ENCODE measurements around the gene FHL3.

- TF ChIP-seq CTCF (IDR thresholded peaks at IDR 0.05) (no peak), POLR2A (IDR thresholded peaks at IDR 0.05) (no peak)
Observed at GRCh38 chr1:37954316-37954971, 50.9 kb downstream of the FHL3 start.
